K562 (cell line): ENCODE data around the gene MADD. TPM values are rescaled to one million over a fixed set of nuclear protein-coding genes. Genes with fewer than 3 reads are reported as not detected.

Experiments used
- ATAC-seq: fragments of 200-7000 bp; cut with Tn5 transposase; 3 replicates; pipeline ENCODE4 v1.9.1; 2020; ENCODE audit warnings: moderate library complexity
- BruUV-seq: library from RNA; stranded (reverse); fragments of 400-500 nt; replicated peaks from 2 replicates; lab custom pipeline; 2021; lab: Mats Ljungman, UMichigan
- CTCF ChIA-PET: fragments of 300-600 bp; formaldehyde crosslinking; extraction: SDS; loops from one replicate; lab custom pipeline; 2021; ENCODE audit warnings: low intra/inter-chr PET ratio; lab: Yijun Ruan, JAX
- POLR2A ChIA-PET: fragments of 300-600, 350-650 bp; sonication (Branson Sonifier 250); formaldehyde crosslinking; extraction: SDS; loops from one replicate; lab custom pipeline; 2021; ENCODE audit warnings: antibody characterized with exemption, inconsistent platforms; lab: Yijun Ruan, JAX
- DNase-seq, 4 experiments: peaks; one replicate each; pipeline versions ENCODE4 v3.0.0 to v3.0.0-alpha.2; 2011 to 2018; ENCODE audit warnings: low spot score in 3 of 4, mixed read lengths in 3 of 4; ENCODE audit errors: extremely low read depth in 1 of 4
- FAIRE-seq: peaks from 2 replicates; lab custom pipeline; 2011; peaks lifted over from hg19 to GRCh38; lab: Jason Lieb, UNC
- H2AFZ ChIP-seq: 2 replicates; pipeline ENCODE4 v1.6.0; 2011; ENCODE audit warnings: low read depth, low read length, control low read depth, inconsistent platforms
- H3K27ac ChIP-seq: fragments of 200-600 bp; 3 replicates; pipeline ENCODE4 v1.8.0; 2011; ENCODE audit warnings: low read depth, mild to moderate bottlenecking, control low read depth, inconsistent platforms, low read length, moderate library complexity, mixed read lengths; ENCODE audit errors: extremely low read depth
- H3K27me3 ChIP-seq, 2 experiments: fragments of 300-600 bp in 1 of 2; 2 replicates in 1 of 2; 3 replicates in 1 of 2; pipeline versions ENCODE4 v1.6.0 to v1.8.0; 2011; ENCODE audit warnings: inconsistent platforms in 2 of 2, low read length in 2 of 2, mild to moderate bottlenecking in 1 of 2, mixed read lengths in 1 of 2, moderate library complexity in 1 of 2; ENCODE audit not compliant: control insufficient read depth in 2 of 2, insufficient read depth in 2 of 2
- H3K36me3 ChIP-seq: fragments of 300-600 bp; 3 replicates; pipeline ENCODE4 v1.8.0; 2011; ENCODE audit warnings: mild to moderate bottlenecking, low read length, inconsistent platforms; ENCODE audit not compliant: control insufficient read depth, insufficient read depth
- H3K4me1 ChIP-seq, 2 experiments: fragments of 200-600 bp in 1 of 2; replicated peaks in 1 of 2; 2 replicates in 1 of 2; 3 replicates in 1 of 2; pipeline versions ENCODE4 v1.5.1 to v1.8.0; 2011; ENCODE audit warnings: inconsistent platforms in 2 of 2, low read length in 2 of 2, mild to moderate bottlenecking in 1 of 2, mixed read lengths in 1 of 2, moderate library complexity in 1 of 2; ENCODE audit not compliant: control insufficient read depth in 2 of 2, insufficient read depth in 2 of 2
- H3K4me2 ChIP-seq: 2 replicates; pipeline ENCODE4 v1.6.1; 2011; ENCODE audit warnings: low read length, control low read depth, inconsistent platforms, mixed read lengths; ENCODE audit not compliant: insufficient read depth
- H3K4me3 ChIP-seq: fragments of 200-600 bp; sonication (generic), shearing (Covaris generic); 2 replicates; pipeline ENCODE4 v1.5.1; 2016; ENCODE audit warnings: control low read depth, inconsistent platforms
- H3K79me2 ChIP-seq: fragments of 200-600 bp; 3 replicates; pipeline ENCODE4 v1.8.0; 2011; ENCODE audit warnings: low read length, inconsistent platforms; ENCODE audit not compliant: control insufficient read depth, insufficient read depth
- H3K9ac ChIP-seq, 2 experiments: 2 replicates each; pipeline versions ENCODE4 v1.6.0 to v1.6.1; 2011; ENCODE audit warnings: low read depth in 2 of 2, low read length in 2 of 2, control low read depth in 1 of 2, inconsistent platforms in 1 of 2, mild to moderate bottlenecking in 1 of 2, mixed read lengths in 1 of 2; ENCODE audit not compliant: insufficient read depth in 1 of 2
- H3K9me1 ChIP-seq: one replicate; pipeline ENCODE4 v1.6.0; 2011; ENCODE audit warnings: inconsistent platforms, mild to moderate bottlenecking, low read length, moderate library complexity; ENCODE audit not compliant: control insufficient read depth, insufficient read depth
- H3K9me3 ChIP-seq: replicated peaks from 2 replicates; pipeline ENCODE4 v1.5.1; 2011; ENCODE audit warnings: low read depth, low read length, inconsistent platforms; ENCODE audit not compliant: control insufficient read depth, insufficient read depth
- H4K20me1 ChIP-seq: replicated peaks from 2 replicates; pipeline ENCODE4 v1.6.1; 2011; ENCODE audit warnings: low read length, inconsistent platforms, mixed read lengths; ENCODE audit not compliant: control insufficient read depth, insufficient read depth
- CEBPG ChIP-seq, 3 experiments: fragments of 200-800 bp in 1 of 3; sonication (Bioruptor generic) in 1 of 3; sonication (generic) in 1 of 3; formaldehyde crosslinking in 1 of 3; IDR thresholded peaks in 2 of 3; conservative IDR thresholded peaks in 1 of 3; 2 replicates each; pipeline versions ENCODE4 v1.6.1 to v1.8.0; 2016 to 2022; ENCODE audit warnings: missing compliant biosample characterization in 2 of 3, missing genetic modification characterization in 2 of 3, mild to moderate bottlenecking in 1 of 3, missing genetic modification reagents in 1 of 3
- HDAC2 ChIP-seq: fragments of 450-650 bp; IDR thresholded peaks from 2 replicates; pipeline ENCODE4 v1.6.1; 2016; ENCODE audit warnings: mild to moderate bottlenecking
- HNRNPLL ChIP-seq: fragments of 200-400 bp; formaldehyde crosslinking; IDR thresholded peaks from 2 replicates; pipeline ENCODE4 v1.6.1; 2017; ENCODE audit warnings: low read length, low read depth, mild to moderate bottlenecking; ENCODE audit not compliant: poor library complexity, severe bottlenecking
- KAT7 ChIP-seq: sonication (generic); formaldehyde crosslinking; IDR thresholded peaks from 2 replicates; pipeline ENCODE4 v1.8.0; 2022; ENCODE audit warnings: missing genetic modification reagents, mild to moderate bottlenecking, borderline replicate concordance
- KLF13 ChIP-seq: fragments of 450-650 bp; IDR thresholded peaks from 2 replicates; pipeline ENCODE4 v1.6.1; 2016; ENCODE audit warnings: missing genetic modification characterization, low read depth, mild to moderate bottlenecking, missing compliant biosample characterization, moderate library complexity, borderline replicate concordance
- POLR3G ChIP-seq: IDR thresholded peaks from 2 replicates; pipeline ENCODE4 v1.6.1; 2011; ENCODE audit not compliant: insufficient read length, insufficient replicate concordance; ENCODE audit errors: extremely low read depth
- SETDB1 ChIP-seq: IDR thresholded peaks from one replicate; pipeline ENCODE4 v1.6.1; 2012; ENCODE audit warnings: low read length, control low read depth, inconsistent platforms
- ZNF764 ChIP-seq: fragments of 250-450 bp; sonication (Bioruptor Pico); IDR thresholded peaks from 2 replicates; pipeline ENCODE4 v1.4.0; 2020; ENCODE audit warnings: low read depth, mild to moderate bottlenecking, moderate library complexity
- WGBS: fragments of 100-300 bp; shearing (Covaris generic); methylation state at CpG from one replicate; pipeline ENCODE4 v1.1.6; 2016; ENCODE audit warnings: low coverage, mixed read lengths; ENCODE audit not compliant: insufficient coverage; ENCODE audit errors: missing lambda C conversion rate; 5-methylcytosine and 5-hydroxymethylcytosine counted together
- in situ Hi-C: fragments of 300-500 bp; cut with MboI; formaldehyde crosslinking; loops from 4 replicates; pipeline ENCODE4 v1.15.0; 2018; ENCODE audit warnings: inconsistent platforms, mixed read lengths
- intact Hi-C: fragments of 100-400 bp; cut with micrococcal nuclease; formaldehyde crosslinking; loops from 2 replicates; pipeline ENCODE4 v1.14.2; 2022
- polyA plus RNA-seq, 8 experiments: library from polyadenylated mRNA; depleted of rRNA in 4 of 8; stranded (reverse) in 5 of 8; unstranded in 3 of 8; fragments of >200 nt; fragmentation: Nextera tagmentation in 2 of 8; fragmentation: Illumina TruSeq in 1 of 8; extraction: Ambion mirVana in 2 of 8; extraction: Trizol in 1 of 8; gene quantifications; 2 replicates each; pipeline versions ENCODE4 v1.2.1 to v1.2.3, GENCODE V29; 2011 to 2014; ENCODE audit warnings: inconsistent platforms in 1 of 8, missing spikeins in 1 of 8
- total RNA-seq, 7 experiments: library from RNA; depleted of rRNA in 6 of 7; stranded (reverse); fragments of >200 nt in 6 of 7; fragmentation: Illumina TruSeq in 2 of 7; extraction: Trizol in 2 of 7; gene quantifications; 2 replicates each; pipeline versions ENCODE4 v1.2.1 to v1.2.3, GENCODE V29; 2011 to 2021; ENCODE audit warnings: low replicate concordance in 1 of 7
- TF ChIP-seq, protein P1 (sequence below): fragments of 450-650 bp; IDR thresholded peaks from 2 replicates; pipeline ENCODE4 v1.6.1; 2018; ENCODE audit warnings: mild to moderate bottlenecking, low read depth; ENCODE audit not compliant: partially characterized antibody
- TF ChIP-seq, protein P2 (sequence below): fragments of 250-450 bp; sonication (Bioruptor Pico); IDR thresholded peaks from 2 replicates; pipeline ENCODE4 v1.8.0; 2021; ENCODE audit warnings: borderline replicate concordance, mild to moderate bottlenecking, moderate library complexity; ENCODE audit not compliant: poor library complexity, severe bottlenecking
- TF ChIP-seq, protein P3 (sequence below): fragments of 450-650 bp; IDR thresholded peaks from 2 replicates; pipeline ENCODE4 v1.6.1; 2017; ENCODE audit warnings: antibody characterized with exemption
- TF ChIP-seq, protein P4 (sequence below), 3 experiments: fragments of 200-800 bp in 1 of 3; sonication (Bioruptor generic) in 1 of 3; sonication (generic) in 1 of 3; formaldehyde crosslinking in 1 of 3; IDR thresholded peaks; 2 replicates each; pipeline versions ENCODE4 v1.6.1 to v1.8.0; 2016 to 2022; ENCODE audit warnings: mild to moderate bottlenecking in 2 of 3, missing compliant biosample characterization in 2 of 3, missing genetic modification characterization in 2 of 3, missing genetic modification reagents in 1 of 3
- TF ChIP-seq, protein P5 (sequence below): sonication (generic); formaldehyde crosslinking; IDR thresholded peaks from 2 replicates; pipeline ENCODE4 v1.5.0; 2020; ENCODE audit warnings: missing genetic modification reagents

MADD gene
- total and polyA plus RNA-seq, 9 of the 15 experiments (the other 6 are each of a cell fraction or from before 2014, with no cell fraction given) = 0.68 to 57.6 (median 33.6) TPM

DNA sequence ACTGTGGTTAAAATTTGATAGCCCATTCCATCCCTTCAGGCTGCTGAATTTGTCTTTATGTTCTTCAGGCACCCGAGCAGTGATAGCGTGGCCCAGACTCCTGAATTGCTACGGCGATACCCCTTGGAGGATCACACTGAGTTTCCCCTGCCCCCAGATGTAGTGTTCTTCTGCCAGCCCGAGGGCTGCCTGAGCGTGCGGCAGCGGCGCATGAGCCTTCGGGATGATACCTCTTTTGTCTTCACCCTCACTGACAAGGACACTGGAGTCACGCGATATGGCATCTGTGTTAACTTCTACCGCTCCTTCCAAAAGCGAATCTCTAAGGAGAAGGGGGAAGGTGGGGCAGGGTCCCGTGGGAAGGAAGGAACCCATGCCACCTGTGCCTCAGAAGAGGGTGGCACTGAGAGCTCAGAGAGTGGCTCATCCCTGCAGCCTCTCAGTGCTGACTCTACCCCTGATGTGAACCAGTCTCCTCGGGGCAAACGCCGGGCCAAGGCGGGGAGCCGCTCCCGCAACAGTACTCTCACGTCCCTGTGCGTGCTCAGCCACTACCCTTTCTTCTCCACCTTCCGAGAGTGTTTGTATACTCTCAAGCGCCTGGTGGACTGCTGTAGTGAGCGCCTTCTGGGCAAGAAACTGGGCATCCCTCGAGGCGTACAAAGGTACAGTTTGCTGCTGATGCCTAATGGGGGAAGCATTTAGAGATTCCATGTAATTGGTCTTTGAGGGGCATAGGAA, 4.7 kb downstream of the MADD start:
- peaks cover 56% of the 10 kb centered on the region for H3K79me2 ChIP-seq
- in situ Hi-C loops = no loop called here
- no peak overlapping the region for H3K4me3 ChIP-seq
- no peak overlapping the region for H3K4me2 ChIP-seq
- no peak overlapping the region for H3K27ac ChIP-seq
- intact Hi-C loops = no loop called here
- no TSS peak for BruUV-seq
- H3K36me3 ChIP-seq = peaks cover 61% of the 10 kb centered on the region
- H3K27me3 ChIP-seq = no peaks in the 10 kb centered on the region
- peaks cover 36 to 45% of the 10 kb centered on the region in 2 experiments for H3K4me1 ChIP-seq
- ChIA-PET POLR2A (interaction anchor here (0.6 to 1.0 kb wide), 2 partner anchors 246 to 471 kb away, joined by 3 to 4 read pairs; no protein-coding TSS in a partner anchor), CTCF (no interaction called here)
- DNase-seq = no peak
- no peaks in the 10 kb centered on the region for H3K9me3 ChIP-seq
- peaks cover 29% of the 10 kb centered on the region for H4K20me1 ChIP-seq
- FAIRE-seq = no peak
- H3K9ac ChIP-seq = no peak overlapping the region; a peak in 1 of 4 replicates
- H3K9me1 ChIP-seq = peaks cover 11% of the 10 kb centered on the region
- H2AFZ ChIP-seq = no peak overlapping the region
- ATAC-seq = no peak
- WGBS = 97% methylated on average over 24 of the region's 28 CpGs
- TF ChIP-seq ZNF764 = no peak
- TF ChIP-seq, protein P1, sequence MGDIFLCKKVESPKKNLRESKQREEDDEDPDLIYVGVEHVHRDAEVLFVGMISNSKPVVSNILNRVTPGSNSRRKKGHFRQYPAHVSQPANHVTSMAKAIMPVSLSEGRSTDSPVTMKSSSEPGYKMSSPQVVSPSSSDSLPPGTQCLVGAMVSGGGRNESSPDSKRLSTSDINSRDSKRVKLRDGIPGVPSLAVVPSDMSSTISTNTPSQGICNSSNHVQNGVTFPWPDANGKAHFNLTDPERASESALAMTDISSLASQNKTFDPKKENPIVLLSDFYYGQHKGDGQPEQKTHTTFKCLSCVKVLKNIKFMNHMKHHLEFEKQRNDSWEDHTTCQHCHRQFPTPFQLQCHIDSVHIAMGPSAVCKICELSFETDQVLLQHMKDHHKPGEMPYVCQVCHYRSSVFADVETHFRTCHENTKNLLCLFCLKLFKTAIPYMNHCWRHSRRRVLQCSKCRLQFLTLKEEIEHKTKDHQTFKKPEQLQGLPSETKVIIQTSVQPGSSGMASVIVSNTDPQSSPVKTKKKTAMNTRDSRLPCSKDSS = no peak
- TF ChIP-seq, protein P2, sequence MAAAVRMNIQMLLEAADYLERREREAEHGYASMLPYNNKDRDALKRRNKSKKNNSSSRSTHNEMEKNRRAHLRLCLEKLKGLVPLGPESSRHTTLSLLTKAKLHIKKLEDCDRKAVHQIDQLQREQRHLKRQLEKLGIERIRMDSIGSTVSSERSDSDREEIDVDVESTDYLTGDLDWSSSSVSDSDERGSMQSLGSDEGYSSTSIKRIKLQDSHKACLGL (CRISPR knock-in tag) = no peak
- TF ChIP-seq, protein P3, sequence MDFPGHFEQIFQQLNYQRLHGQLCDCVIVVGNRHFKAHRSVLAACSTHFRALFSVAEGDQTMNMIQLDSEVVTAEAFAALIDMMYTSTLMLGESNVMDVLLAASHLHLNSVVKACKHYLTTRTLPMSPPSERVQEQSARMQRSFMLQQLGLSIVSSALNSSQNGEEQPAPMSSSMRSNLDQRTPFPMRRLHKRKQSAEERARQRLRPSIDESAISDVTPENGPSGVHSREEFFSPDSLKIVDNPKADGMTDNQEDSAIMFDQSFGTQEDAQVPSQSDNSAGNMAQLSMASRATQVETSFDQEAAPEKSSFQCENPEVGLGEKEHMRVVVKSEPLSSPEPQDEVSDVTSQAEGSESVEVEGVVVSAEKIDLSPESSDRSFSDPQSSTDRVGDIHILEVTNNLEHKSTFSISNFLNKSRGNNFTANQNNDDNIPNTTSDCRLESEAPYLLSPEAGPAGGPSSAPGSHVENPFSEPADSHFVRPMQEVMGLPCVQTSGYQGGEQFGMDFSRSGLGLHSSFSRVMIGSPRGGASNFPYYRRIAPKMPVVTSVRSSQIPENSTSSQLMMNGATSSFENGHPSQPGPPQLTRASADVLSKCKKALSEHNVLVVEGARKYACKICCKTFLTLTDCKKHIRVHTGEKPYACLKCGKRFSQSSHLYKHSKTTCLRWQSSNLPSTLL = no peak
- TF ChIP-seq CEBPG (CRISPR knock-in tag; IDR thresholded peaks at IDR 0.05) = no peak
- no peak for TF ChIP-seq CEBPG (tag; conservative IDR thresholded peaks at IDR 0.05 in 1 of 2, IDR thresholded peaks at IDR 0.05 in 1 of 2)
- TF ChIP-seq KLF13 (tag) = no peak
- no peak for TF ChIP-seq HNRNPLL
- TF ChIP-seq, protein P4, sequence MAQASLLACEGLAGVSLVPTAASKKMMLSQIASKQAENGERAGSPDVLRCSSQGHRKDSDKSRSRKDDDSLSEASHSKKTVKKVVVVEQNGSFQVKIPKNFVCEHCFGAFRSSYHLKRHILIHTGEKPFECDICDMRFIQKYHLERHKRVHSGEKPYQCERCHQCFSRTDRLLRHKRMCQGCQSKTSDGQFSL (CRISPR knock-in tag; IDR thresholded peaks at IDR 0.05) = no peak
- TF ChIP-seq, protein P4 (tag; IDR thresholded peaks at IDR 0.05) = no peak
- no peak for TF ChIP-seq SETDB1
- no peak for TF ChIP-seq HDAC2
- TF ChIP-seq POLR3G = no peak
- no peak for TF ChIP-seq KAT7 (CRISPR knock-in tag)
- TF ChIP-seq, protein P5, sequence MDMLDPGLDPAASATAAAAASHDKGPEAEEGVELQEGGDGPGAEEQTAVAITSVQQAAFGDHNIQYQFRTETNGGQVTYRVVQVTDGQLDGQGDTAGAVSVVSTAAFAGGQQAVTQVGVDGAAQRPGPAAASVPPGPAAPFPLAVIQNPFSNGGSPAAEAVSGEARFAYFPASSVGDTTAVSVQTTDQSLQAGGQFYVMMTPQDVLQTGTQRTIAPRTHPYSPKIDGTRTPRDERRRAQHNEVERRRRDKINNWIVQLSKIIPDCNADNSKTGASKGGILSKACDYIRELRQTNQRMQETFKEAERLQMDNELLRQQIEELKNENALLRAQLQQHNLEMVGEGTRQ (CRISPR knock-in tag) = no peak
